AG10803 (cell line): ENCODE data around the gene KLHL15.

ENCODE experiments used
- DNase-seq: peaks from one replicate; pipeline ENCODE4 v3.0.0; 2010; ENCODE audit warnings: low read depth
- H3K4me3 ChIP-seq: 2 replicates; pipeline ENCODE4 v1.5.1; 2011; ENCODE audit warnings: mild to moderate bottlenecking, low read length, control low read depth
- TF ChIP-seq, protein P1 (sequence below): conservative IDR thresholded peaks from 2 replicates; pipeline ENCODE4 v1.5.1; 2011; ENCODE audit warnings: mild to moderate bottlenecking, low read length, control low read depth, inconsistent platforms

The KLHL15 gene

DNA sequence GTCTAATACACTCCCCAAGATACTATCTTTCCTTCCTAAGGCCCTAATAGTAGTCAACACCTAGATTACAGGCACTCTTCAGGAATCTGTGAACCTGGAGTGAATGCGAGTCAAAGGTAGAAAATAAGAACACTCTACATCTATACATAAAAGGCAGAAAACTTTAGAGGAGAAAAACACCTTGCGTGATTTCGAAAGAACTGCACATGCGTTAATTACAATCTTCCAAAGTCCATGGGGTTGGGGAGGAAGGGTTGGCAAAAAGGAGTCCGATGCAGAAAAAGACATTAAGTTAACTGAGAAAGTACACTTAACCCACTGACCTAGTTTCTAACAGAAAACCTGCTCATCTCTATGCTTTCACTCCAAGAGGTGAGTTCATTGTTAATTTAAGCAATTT, 27.3 kb downstream of the KLHL15 start:
- TF ChIP-seq, protein P1, sequence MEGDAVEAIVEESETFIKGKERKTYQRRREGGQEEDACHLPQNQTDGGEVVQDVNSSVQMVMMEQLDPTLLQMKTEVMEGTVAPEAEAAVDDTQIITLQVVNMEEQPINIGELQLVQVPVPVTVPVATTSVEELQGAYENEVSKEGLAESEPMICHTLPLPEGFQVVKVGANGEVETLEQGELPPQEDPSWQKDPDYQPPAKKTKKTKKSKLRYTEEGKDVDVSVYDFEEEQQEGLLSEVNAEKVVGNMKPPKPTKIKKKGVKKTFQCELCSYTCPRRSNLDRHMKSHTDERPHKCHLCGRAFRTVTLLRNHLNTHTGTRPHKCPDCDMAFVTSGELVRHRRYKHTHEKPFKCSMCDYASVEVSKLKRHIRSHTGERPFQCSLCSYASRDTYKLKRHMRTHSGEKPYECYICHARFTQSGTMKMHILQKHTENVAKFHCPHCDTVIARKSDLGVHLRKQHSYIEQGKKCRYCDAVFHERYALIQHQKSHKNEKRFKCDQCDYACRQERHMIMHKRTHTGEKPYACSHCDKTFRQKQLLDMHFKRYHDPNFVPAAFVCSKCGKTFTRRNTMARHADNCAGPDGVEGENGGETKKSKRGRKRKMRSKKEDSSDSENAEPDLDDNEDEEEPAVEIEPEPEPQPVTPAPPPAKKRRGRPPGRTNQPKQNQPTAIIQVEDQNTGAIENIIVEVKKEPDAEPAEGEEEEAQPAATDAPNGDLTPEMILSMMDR = no peak
- H3K4me3 ChIP-seq = no peak overlapping the region
- DNase-seq = no peak

DNA sequence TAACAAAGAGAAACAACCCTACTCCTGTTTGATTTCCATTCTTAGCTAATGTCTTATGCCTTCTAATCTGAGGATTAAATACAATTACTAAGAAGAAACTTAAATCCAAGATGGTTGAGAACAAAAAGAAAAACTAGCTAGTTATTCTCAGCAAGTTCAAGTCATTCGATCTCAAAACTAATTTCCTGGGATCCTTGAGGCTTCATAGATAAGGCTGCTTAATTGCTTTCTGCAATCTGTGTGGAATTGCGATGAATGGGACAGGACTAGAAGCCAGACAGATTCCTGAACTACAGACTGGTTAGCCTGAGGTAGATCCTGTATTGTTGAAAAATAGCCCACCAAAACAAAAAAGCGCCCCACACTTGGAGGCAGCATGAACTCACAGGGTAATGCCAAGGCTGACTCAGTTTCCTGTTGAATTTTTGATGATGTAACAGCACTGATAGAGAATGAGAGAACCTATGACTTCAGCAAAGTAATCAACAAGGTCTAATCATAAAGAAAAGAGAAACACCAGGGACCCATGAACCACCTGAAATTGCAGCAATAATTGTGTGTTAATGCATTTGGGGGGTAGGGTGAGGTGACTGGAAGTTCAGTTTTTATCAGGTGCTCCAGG, 33.9 kb downstream of the KLHL15 start:
- TF ChIP-seq, protein P1 = no peak
- no peak for DNase-seq
- H3K4me3 ChIP-seq = no peak overlapping the region

DNA sequence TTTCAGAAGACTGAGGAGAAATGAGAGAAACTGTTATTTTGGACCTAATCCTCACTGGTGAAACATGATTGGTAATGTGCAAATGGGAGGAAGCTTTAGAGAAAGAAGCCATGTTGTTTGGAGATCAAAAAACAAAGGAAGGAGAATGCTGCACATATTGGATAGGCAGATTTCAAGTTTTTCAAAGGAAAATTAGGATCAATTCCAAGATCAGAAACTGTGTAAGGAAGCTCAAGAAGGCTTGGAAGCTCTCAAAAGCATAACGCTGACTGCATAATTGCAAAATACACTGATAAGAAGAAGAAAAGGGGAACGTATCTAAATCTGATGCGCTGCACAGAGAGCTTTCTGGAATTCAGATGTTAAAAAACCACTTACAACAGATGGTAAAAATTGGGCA, 34.6 kb downstream of the KLHL15 start:
- DNase-seq = no peak
- H3K4me3 ChIP-seq = no peak overlapping the region
- TF ChIP-seq, protein P1 = no peak

DNA sequence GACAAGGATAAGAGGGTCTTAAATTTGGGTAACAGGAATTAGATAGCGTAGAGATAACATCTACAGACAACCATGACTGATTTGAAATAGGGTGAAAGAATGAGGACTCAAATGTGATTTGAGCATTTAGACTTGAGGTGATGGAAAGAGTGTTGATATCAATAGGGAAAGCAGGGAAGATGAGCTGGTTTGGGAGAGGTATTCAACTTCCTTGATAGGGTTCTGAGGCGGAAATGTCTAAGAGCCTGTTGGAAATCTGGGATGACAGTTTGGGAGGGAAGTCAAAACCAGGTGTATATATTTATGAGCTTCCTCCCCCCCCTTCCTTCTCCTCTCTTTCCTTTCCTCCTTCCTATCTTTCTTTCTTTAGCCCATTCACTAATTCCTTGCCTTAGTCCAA, 36.5 kb downstream of the KLHL15 start:
- no peak for DNase-seq
- H3K4me3 ChIP-seq = no peak overlapping the region
- TF ChIP-seq, protein P1 = no peak

DNA sequence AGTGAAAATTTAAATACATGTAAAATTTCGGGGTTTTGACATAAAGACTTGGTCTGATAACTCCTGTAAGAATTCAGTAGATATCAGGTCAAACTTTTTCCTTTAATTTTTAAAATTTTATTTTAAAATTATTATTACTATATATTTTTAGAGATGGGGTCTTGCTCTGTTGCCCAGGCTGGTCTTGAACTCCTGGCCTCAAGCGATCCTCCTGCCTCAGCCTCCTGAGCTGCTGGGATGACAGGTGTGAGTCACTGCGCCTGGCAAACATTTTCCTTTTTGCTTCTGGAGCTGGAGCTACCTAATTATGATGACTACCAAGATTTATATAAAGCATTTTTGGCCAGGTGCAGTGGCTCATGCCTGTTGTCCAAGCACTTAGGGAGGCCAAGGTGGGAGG, 37.3 kb downstream of the KLHL15 start:
- DNase-seq = no peak
- TF ChIP-seq, protein P1 = no peak
- H3K4me3 ChIP-seq = no peak overlapping the region

DNA sequence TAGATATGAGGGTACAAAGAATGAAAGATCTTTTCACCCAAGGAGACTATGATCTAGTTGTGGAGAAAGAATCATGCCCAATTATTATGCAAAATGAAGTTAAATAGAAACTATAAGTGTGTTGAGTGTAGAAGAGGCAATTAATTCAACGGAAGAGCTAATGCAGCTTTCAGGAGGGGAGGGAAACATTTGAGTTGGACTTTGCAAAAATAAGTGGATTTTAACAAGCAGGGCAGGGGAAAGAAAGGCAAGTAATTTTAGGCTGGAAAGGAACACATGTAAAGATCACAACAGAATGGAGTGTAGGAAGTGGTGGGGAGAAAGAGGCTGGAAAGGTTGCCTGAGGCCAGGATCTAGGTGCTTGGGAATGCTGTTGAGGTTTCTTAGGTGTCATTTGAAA, 44.1 kb downstream of the KLHL15 start:
- TF ChIP-seq, protein P1 = no peak
- no peak for DNase-seq

DNA sequence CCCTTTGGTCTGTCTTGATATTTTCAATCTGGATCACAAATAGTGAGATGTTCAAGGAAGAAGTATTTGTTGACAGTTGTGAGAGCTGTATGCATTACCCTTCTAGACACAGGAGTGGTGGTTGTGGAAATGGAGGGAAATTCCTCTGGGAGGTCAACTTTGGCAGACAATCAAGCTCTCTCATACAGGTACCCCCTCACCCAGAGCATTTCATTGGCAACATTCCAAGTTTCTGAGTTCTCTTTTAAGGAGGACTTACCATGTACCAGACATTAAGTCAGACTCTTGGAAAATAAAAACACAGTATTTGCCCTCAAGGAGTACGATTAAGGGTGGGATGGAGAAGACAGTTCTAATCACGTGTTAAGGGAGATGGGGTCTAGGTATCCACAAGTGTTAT, 45.3 kb downstream of the KLHL15 start:
- TF ChIP-seq, protein P1 = no peak
- H3K4me3 ChIP-seq = no peak overlapping the region
- DNase-seq = no peak

More for the DNA sequence above, 44.1 kb downstream of the KLHL15 start:
- no peak overlapping the region for H3K4me3 ChIP-seq
